Glutamatergic neuron (in vitro differentiated cells): Measurements from ENCODE around the gene CASK. TPM values are rescaled to one million over a fixed set of nuclear protein-coding genes. Genes with fewer than 3 reads are reported as not detected.

ENCODE experiments used
- DNase-seq: peaks from one replicate; pipeline ENCODE4 v3.0.0; 2022
- H3K27ac Mint-ChIP-seq: one replicate; pipeline ENCODE4 v1.8.0; 2020; ENCODE audit warnings: mild to moderate bottlenecking, mixed read lengths, inconsistent platforms; ENCODE audit not compliant: unreplicated experiment
- H3K27me3 Mint-ChIP-seq: one replicate; pipeline ENCODE4 v1.8.0; 2020; ENCODE audit warnings: mild to moderate bottlenecking, moderate library complexity, mixed read lengths, inconsistent platforms; ENCODE audit not compliant: unreplicated experiment
- H3K36me3 Mint-ChIP-seq: one replicate; pipeline ENCODE4 v1.8.0; 2020; ENCODE audit warnings: mild to moderate bottlenecking, mixed read lengths, inconsistent platforms; ENCODE audit not compliant: unreplicated experiment
- H3K4me1 Mint-ChIP-seq: one replicate; pipeline ENCODE4 v1.8.0; 2020; ENCODE audit warnings: mild to moderate bottlenecking, low read depth, mixed read lengths, inconsistent platforms; ENCODE audit not compliant: unreplicated experiment
- H3K4me3 Mint-ChIP-seq: one replicate; pipeline ENCODE4 v1.8.0; 2020; ENCODE audit warnings: mild to moderate bottlenecking, mixed read lengths, inconsistent platforms; ENCODE audit not compliant: unreplicated experiment
- H3K9me3 Mint-ChIP-seq: one replicate; pipeline ENCODE4 v1.8.0; 2020; ENCODE audit warnings: mild to moderate bottlenecking, moderate library complexity, mixed read lengths, inconsistent platforms; ENCODE audit not compliant: unreplicated experiment
- CTCF ChIP-seq: fragments of 200-600 bp; sonication (generic); IDR thresholded peaks from one replicate; pipeline ENCODE4 v1.5.0; 2021; ENCODE audit not compliant: partially characterized antibody, unreplicated experiment
- total RNA-seq: library from RNA; stranded (reverse); fragmentation: NEBNext Ultra II Directional; extraction: Animal tissue kit (Norgen Biotek cat#: 25700); gene quantifications from one replicate; pipeline ENCODE4 v1.2.1, GENCODE V29; 2021; ENCODE audit not compliant: unreplicated experiment

Gene CASK
- total RNA-seq, 1 donor from 2014 or later: 173 TPM

DNA sequence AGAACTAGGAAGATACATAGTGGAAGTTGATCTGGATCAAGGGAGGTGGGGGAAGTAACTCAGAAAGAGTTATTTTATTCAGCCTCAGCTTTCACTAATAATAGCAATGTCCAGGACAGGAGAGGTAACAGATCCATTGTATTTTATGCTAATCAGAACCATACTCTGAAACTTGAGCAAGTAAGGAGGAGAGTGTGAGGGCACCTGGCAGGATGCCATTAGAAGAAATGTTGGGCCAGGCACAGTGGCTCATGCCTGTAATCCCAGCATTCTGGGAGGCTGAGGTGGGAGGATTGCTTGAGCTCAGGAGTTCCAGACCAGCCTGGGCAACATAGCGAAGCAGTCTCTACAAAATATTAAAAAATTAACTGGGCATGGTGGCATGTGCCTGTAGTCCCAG, 218.3 kb downstream of the CASK start:
- DNase-seq: no peak
- Mint-ChIP-seq H3K27me3 (no peaks in the 10 kb centered on the region), H3K9me3 (no peaks in the 10 kb centered on the region), H3K27ac (no peak overlapping the region), H3K4me1 (no peaks in the 10 kb centered on the region), H3K4me3 (no peak overlapping the region), H3K36me3 (no peaks in the 10 kb centered on the region)
- no peak for TF ChIP-seq CTCF

DNA sequence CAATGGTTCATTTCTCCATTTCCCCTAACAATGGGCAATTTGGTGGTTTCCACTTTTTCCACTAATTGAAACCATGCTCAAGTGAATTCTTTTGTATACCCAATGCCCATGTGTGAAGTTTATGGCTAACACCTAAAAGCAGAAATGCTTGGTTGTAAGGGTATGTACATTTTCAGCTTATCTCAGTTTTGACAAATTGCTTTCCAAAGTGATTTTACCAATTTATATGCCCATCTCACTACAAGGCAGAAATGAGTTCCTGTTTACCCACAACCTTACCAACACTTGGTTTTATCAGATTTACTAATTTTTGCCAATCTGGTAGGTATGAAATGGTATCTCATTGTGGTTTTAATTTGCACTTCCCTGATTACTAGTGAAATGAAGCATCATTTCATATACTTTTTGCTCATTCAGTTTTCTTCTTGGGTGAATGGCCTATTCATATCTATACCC, 219.8 kb downstream of the CASK start:
- Mint-ChIP-seq H3K9me3 (no peaks in the 10 kb centered on the region), H3K4me3 (no peak overlapping the region), H3K27me3 (no peaks in the 10 kb centered on the region), H3K36me3 (no peaks in the 10 kb centered on the region), H3K4me1 (no peaks in the 10 kb centered on the region), H3K27ac (no peak overlapping the region)
- TF ChIP-seq CTCF: no peak
- no peak for DNase-seq

GRCh38 chrX:41695426-41695825, 227.9 kb downstream of the CASK start:
- H3K9me3 Mint-ChIP-seq: no peaks in the 10 kb centered on the region
- no peak overlapping the region for H3K27ac Mint-ChIP-seq
- no peaks in the 10 kb centered on the region for H3K36me3 Mint-ChIP-seq
- H3K4me3 Mint-ChIP-seq: no peak overlapping the region
- no peak for TF ChIP-seq CTCF
- no peak for DNase-seq
- no peaks in the 10 kb centered on the region for H3K27me3 Mint-ChIP-seq
- H3K4me1 Mint-ChIP-seq: peaks cover 4% of the 10 kb centered on the region

DNA sequence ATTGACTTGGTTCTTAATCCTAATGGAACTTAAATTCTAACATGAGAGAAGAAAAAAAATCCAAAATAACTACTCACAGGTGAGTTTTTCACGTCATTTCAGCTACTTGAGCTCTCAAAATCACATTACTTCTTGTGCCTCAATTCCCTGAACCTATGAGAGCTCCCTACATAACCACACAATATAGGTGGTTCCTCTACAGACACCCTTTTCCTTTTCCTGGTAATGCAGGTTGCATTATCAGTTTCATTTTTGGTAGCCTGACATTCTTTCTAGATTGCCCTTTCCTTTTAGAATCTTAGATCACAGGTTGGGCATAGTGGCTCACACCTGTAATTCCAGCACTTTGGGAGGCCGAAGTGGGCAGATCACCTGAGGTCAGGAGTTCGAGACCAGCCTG, 230.3 kb downstream of the CASK start:
- no peak overlapping the region for H3K4me3 Mint-ChIP-seq
- no peaks in the 10 kb centered on the region for H3K27me3 Mint-ChIP-seq
- peaks cover 4% of the 10 kb centered on the region for H3K4me1 Mint-ChIP-seq
- no peaks in the 10 kb centered on the region for H3K9me3 Mint-ChIP-seq
- no peaks in the 10 kb centered on the region for H3K36me3 Mint-ChIP-seq
- no peak for DNase-seq
- TF ChIP-seq CTCF: no peak
- no peak overlapping the region for H3K27ac Mint-ChIP-seq

GRCh38 chrX:41692162-41692749, 231.1 kb downstream of the CASK start:
- Mint-ChIP-seq H3K27me3 (no peaks in the 10 kb centered on the region), H3K4me1 (peaks cover 4% of the 10 kb centered on the region)

More at GRCh38 chrX:41692162-41692749, 231.1 kb downstream of the CASK start:
- Mint-ChIP-seq H3K36me3 (no peaks in the 10 kb centered on the region), H3K9me3 (no peaks in the 10 kb centered on the region), H3K4me3 (no peak overlapping the region), H3K27ac (peak overlapping the region; percentile 68)
- no peak for TF ChIP-seq CTCF
- no peak for DNase-seq
